ENCODE measurements around the gene SMYD3.

The SMYD3 gene

GRCh38 chr1:246214708-246215509, 292.2 kb downstream of the SMYD3 start:
- no peak for DNase-seq (ENCODE audit: low spot score)

- DNase-seq (ENCODE audit: low spot score) = no peak
These were observed 293.1 kb downstream of the SMYD3 start for GRCh38 chr1:246213947-246214346.

GRCh38 chr1:246213502-246213901, 293.6 kb downstream of the SMYD3 start:
- DNase-seq (ENCODE audit: low spot score) = no peak

GRCh38 chr1:246213036-246213435, 294.0 kb downstream of the SMYD3 start:
- DNase-seq (ENCODE audit: low spot score) = no peak

- DNase-seq (ENCODE audit: low spot score) = no peak
These were observed 295.1 kb downstream of the SMYD3 start for GRCh38 chr1:246212013-246212412.

- DNase-seq (ENCODE audit: low spot score) = no peak
These were observed 296.3 kb downstream of the SMYD3 start for GRCh38 chr1:246210756-246211155.

- DNase-seq (ENCODE audit: low spot score) = no peak
These were observed 299.0 kb downstream of the SMYD3 start for GRCh38 chr1:246208105-246208504.

- no peak for DNase-seq (ENCODE audit: low spot score)
These were observed 303.9 kb downstream of the SMYD3 start for GRCh38 chr1:246203180-246203579.

- DNase-seq (ENCODE audit: low spot score) = no peak
These were observed 306.3 kb downstream of the SMYD3 start for GRCh38 chr1:246200738-246201137.

- DNase-seq (ENCODE audit: low spot score) = no peak
These were observed 306.9 kb downstream of the SMYD3 start for GRCh38 chr1:246200225-246200624.

GRCh38 chr1:246199086-246199645, 307.9 kb downstream of the SMYD3 start:
- no peak for DNase-seq (ENCODE audit: low spot score)

- DNase-seq (ENCODE audit: low spot score) = no peak
These were observed 308.8 kb downstream of the SMYD3 start for GRCh38 chr1:246198115-246198816.

GRCh38 chr1:246197076-246197475, 310.0 kb downstream of the SMYD3 start:
- no peak for DNase-seq (ENCODE audit: low spot score)

- no peak for DNase-seq (ENCODE audit: low spot score)
These were observed 311.8 kb downstream of the SMYD3 start for GRCh38 chr1:246195296-246195695.

GRCh38 chr1:246193537-246193936, 313.5 kb downstream of the SMYD3 start:
- no peak for DNase-seq (ENCODE audit: low spot score)

- no peak for DNase-seq (ENCODE audit: low spot score)
These were observed 318.0 kb downstream of the SMYD3 start for GRCh38 chr1:246189126-246189525.

- no peak for DNase-seq (ENCODE audit: low spot score)
These were observed 319.2 kb downstream of the SMYD3 start for GRCh38 chr1:246187834-246188372.

GRCh38 chr1:246184503-246184902, 322.6 kb downstream of the SMYD3 start:
- no peak for DNase-seq (ENCODE audit: low spot score)

- DNase-seq (ENCODE audit: low spot score) = no peak
These were observed 324.8 kb downstream of the SMYD3 start for GRCh38 chr1:246182149-246182851.

GRCh38 chr1:246181241-246181640, 325.8 kb downstream of the SMYD3 start:
- DNase-seq (ENCODE audit: low spot score) = no peak

GRCh38 chr1:246179401-246179800, 327.7 kb downstream of the SMYD3 start:
- no peak for DNase-seq (ENCODE audit: low spot score)

- no peak for DNase-seq (ENCODE audit: low spot score)
These were observed 328.3 kb downstream of the SMYD3 start for GRCh38 chr1:246178717-246179311.
